ENCODE results near the gene FRMD5.
"Not testable (repeated sequence)": the region's sequence is repeated elsewhere in the genome, so short reads cannot be mapped to it uniquely, and the experiment has no call there.

FRMD5 gene

DNA sequence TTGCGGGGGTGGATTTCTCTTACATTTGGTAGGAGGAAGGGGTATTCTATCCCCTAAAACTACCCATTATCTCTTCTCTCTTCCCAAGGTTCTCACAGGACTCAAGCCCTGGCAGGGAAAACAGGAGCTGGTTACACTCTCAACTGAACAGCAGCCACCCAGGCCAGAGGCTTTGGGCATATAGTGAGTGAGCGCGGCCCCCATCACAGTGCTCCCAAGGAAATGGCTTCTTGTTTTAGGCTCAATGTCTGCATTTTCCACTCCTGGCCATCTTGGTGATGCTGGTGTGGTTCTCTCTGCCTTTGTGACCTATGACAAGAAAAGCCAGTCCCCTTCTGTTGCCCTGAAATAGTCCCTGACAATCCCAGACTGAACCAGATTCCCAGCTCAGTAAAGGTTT, 318.2 kb downstream of the FRMD5 start:
- no peak for DNase-seq (ENCODE audit: extremely low read depth, low read depth)
- no peak overlapping the region for H3K4me3 ChIP-seq (replicated peaks; ENCODE audit: low read depth, low read length)
- TF ChIP-seq, protein P1, sequence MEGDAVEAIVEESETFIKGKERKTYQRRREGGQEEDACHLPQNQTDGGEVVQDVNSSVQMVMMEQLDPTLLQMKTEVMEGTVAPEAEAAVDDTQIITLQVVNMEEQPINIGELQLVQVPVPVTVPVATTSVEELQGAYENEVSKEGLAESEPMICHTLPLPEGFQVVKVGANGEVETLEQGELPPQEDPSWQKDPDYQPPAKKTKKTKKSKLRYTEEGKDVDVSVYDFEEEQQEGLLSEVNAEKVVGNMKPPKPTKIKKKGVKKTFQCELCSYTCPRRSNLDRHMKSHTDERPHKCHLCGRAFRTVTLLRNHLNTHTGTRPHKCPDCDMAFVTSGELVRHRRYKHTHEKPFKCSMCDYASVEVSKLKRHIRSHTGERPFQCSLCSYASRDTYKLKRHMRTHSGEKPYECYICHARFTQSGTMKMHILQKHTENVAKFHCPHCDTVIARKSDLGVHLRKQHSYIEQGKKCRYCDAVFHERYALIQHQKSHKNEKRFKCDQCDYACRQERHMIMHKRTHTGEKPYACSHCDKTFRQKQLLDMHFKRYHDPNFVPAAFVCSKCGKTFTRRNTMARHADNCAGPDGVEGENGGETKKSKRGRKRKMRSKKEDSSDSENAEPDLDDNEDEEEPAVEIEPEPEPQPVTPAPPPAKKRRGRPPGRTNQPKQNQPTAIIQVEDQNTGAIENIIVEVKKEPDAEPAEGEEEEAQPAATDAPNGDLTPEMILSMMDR (IDR thresholded peaks at IDR 0.05; ENCODE audit: low read depth, low read length, missing control alignments): no peak

DNA sequence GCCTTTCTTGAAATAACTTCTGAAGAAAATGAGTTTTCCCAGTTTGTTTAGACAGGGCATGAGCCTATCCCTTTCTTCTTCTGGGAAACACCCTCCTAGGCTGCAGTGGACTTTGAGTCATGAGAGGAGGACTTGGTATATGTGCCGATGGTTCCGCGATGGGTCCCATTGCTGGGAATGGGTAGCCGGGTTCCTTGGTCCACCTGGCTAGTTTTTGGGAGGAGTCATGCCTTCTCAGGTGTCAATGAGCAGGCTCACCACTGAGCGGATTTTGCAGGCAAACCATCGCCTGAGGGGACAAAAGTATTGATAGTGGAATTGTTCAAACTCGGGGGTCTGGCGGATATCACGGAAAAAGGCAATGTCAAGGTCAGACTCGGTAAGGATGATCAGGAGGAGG, 321.4 kb downstream of the FRMD5 start:
- TF ChIP-seq, protein P1 (IDR thresholded peaks at IDR 0.05; ENCODE audit: low read depth, low read length, missing control alignments): no peak
- no peak overlapping the region for H3K4me3 ChIP-seq (replicated peaks; ENCODE audit: low read depth, low read length)
- DNase-seq (ENCODE audit: extremely low read depth, low read depth): no peak

DNA sequence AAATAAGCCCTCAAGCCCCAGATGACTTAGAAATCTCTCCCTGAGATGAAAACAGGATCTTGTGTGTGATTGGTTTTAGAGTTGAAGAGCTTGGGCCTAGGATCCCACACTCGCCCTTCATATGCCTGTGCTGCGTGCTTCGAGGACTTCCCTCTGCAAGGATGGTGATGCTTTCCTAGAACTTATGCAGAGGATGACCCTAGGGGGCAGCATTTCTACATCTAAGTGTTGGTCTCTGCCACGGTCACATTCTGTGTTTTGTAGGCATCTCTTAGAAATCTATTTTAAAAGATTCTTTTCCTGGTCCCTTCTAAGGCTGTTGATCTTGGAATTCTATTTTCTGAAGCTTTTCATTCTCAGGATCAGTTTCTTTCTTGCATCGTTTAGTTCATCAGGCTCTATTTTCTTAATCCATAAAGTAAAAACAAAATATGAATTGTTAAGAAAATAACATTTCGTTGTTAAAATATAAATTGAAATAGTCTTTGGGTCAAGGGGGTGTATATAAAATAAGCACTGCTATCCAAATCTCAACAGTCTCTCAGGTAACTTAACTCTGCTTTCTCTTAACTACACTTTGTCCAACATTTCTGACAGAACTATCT, 322.6 kb downstream of the FRMD5 start:
- no peak overlapping the region for H3K4me3 ChIP-seq (replicated peaks; ENCODE audit: low read depth, low read length)
- DNase-seq (ENCODE audit: extremely low read depth, low read depth): peak; percentile 52
- TF ChIP-seq, protein P1 (IDR thresholded peaks at IDR 0.05; ENCODE audit: low read depth, low read length, missing control alignments): peak; percentile 64

DNA sequence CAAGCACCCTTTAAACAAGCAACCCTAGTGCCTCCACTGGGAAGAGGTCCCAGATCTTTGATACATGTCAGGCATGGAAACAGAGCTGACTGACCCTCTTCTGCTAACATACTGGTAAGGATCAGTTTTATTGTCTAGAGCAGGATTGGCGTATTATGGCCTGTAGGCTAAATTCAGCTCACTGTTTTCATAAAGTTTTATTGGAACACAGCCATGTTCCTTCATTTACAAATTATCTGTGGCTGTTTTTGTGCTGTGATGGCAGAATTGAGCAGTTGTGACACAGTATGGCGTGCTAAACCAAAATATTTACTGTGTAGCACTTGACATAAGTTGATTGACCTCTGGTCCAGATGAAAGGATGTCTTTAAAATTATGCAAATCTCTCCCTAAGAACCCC, 323.2 kb downstream of the FRMD5 start:
- H3K4me3 ChIP-seq (replicated peaks; ENCODE audit: low read depth, low read length): no peak overlapping the region
- no peak for DNase-seq (ENCODE audit: extremely low read depth, low read depth)
- TF ChIP-seq, protein P1 (IDR thresholded peaks at IDR 0.05; ENCODE audit: low read depth, low read length, missing control alignments): no peak

DNA sequence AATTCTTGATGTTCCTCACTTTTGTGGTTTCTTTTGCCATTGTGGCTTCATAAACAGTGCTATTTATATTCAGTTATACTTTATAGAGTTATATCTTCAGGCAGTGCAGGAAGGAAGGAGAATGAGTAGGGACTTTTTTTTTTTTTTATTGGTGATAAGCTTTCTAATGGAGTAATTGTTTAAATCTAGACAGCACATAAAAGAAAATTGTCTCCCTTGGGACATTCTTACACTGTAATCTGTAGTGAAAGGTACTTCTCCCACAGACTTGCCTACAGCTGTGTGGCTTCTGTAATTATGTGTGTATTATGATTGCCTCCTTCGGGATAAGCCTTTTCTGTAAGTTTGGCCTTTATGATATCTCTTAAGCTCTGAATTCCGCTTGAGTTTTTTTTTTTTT, 326.7 kb downstream of the FRMD5 start:
- no peak for DNase-seq (ENCODE audit: extremely low read depth, low read depth)
- TF ChIP-seq, protein P1 (IDR thresholded peaks at IDR 0.05; ENCODE audit: low read depth, low read length, missing control alignments): no peak
- no peak overlapping the region for H3K4me3 ChIP-seq (replicated peaks; ENCODE audit: low read depth, low read length)

DNA sequence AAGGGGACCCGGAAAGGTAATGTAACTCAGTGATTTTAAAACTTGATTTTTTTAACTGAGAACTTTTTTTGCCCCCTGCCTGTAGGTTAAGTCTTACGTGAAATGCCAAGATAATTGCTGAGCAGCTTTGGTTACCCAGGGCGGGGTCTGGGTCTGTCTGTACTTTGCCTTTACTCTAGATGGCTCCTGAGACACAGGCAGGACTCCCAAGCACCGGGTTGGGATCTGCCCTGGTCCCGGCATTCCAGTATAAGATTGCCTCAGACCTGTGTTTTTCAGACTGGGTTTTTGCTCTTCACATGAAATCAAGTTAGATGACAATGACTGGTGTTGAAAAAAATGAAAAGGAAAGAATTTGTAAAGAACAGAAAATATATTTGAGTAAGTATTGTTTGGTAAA, 328.0 kb downstream of the FRMD5 start:
- H3K4me3 ChIP-seq (replicated peaks; ENCODE audit: low read depth, low read length): no peak overlapping the region
- TF ChIP-seq, protein P1 (IDR thresholded peaks at IDR 0.05; ENCODE audit: low read depth, low read length, missing control alignments): no peak
- DNase-seq (ENCODE audit: extremely low read depth, low read depth): no peak

DNA sequence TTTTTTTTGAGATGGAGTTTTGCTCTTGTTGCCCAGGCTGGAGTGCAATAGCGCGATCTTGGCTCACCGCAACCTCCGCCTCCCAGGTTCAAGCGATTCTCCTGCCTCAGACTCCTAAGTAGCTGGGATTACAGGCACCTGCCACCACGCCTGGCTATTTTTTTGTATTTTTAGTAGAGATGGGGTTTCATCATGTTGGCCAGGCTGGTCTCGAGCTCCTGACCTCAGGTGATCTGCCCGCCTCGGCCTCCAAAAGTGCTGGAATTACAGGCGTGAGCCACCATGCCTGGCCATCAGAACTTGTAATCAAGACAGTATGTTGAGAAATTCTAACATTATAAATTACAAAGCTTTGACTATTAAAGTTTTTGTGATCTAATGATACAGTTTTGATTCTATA, 328.4 kb downstream of the FRMD5 start:
- not testable (repeated sequence) for DNase-seq (ENCODE audit: extremely low read depth, low read depth); H3K4me3 ChIP-seq (replicated peaks; ENCODE audit: low read depth, low read length)
